HG02840 (cell line): Measurements from ENCODE around the gene GARNL3.

Source experiments
- ATAC-seq: cut with Tn5 transposase; IDR thresholded peaks from one replicate; pipeline ENCODE4 v1.9.1; 2021; ENCODE audit warnings: mild to moderate bottlenecking, moderate library complexity, moderate number of reproducible peaks; ENCODE audit not compliant: unreplicated experiment, low FRiP score

The GARNL3 gene

GRCh38 chr9:127277099-127277498 is 12.5 kb downstream of the GARNL3 start:
- no peak for ATAC-seq

- ATAC-seq: no peak
Observed at GRCh38 chr9:127277770-127278169, 13.2 kb downstream of the GARNL3 start.

GRCh38 chr9:127278372-127278771 is 13.8 kb downstream of the GARNL3 start:
- no peak for ATAC-seq

DNA sequence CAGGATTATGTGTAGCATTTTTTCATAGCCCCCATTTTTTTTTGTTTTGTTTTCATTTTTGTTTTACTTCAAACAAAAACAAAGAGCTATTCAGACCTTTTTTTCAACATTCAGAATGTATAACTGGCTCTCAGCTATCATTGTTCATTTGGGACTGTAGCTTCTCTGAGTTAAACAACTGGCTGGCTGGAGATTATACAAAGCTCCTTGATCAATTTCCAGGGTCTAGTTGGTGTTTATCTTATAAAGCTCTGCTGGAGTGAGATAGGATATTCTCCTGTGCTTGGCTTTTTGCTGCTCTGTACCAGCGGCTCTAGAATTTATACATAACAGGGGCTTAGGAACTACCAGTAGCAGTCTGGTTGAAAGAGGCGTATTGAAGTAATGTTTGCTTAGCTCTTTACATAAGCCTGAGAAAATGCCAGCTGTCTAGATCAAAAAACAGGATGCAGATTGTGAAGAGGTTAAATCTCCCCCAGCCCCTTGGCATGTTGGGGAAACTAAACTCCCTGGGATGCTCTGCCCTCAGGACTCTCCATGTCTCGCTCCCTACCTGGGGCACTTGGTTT is 15.2 kb downstream of the GARNL3 start:
- no peak for ATAC-seq

- ATAC-seq: no peak
Observed at GRCh38 chr9:127280880-127281660, 16.5 kb downstream of the GARNL3 start.

DNA sequence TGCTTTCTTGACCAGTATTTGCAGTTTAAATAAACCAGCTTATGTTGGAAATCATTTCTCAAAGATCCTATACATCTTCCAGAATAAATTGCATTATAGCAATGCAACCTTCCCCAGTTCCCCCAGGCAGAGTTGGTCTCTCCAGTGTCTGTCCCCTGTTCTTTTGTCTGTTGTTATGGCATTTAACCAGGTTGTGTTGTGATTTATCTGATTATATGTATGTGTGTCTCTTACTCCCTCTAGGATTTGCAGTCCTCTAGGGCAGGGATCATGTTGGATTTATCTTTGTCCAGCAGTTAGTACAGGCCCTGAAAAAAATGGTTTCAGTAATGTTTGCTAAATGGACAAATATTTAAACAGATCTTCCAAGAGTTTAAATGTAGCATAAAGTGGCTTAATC is 17.3 kb downstream of the GARNL3 start:
- ATAC-seq: no peak

DNA sequence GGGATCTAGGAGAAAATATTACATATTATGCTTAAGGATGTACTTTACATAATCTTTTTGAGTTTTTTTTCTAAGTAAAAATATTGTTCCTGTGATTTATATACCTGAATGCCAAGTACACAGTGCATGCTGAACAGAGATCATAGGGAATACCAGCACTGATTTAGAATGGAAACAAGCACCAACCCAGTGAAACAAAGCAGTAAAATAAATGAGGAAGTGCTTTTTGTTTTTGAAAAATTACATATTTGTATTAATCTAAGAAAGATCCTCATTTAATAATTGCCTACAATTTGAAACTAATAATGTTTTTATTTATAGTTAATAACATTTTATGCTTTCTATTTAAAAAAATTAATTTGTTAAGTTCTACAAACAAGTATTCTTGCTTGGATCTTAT is 18.0 kb downstream of the GARNL3 start:
- ATAC-seq: no peak

DNA sequence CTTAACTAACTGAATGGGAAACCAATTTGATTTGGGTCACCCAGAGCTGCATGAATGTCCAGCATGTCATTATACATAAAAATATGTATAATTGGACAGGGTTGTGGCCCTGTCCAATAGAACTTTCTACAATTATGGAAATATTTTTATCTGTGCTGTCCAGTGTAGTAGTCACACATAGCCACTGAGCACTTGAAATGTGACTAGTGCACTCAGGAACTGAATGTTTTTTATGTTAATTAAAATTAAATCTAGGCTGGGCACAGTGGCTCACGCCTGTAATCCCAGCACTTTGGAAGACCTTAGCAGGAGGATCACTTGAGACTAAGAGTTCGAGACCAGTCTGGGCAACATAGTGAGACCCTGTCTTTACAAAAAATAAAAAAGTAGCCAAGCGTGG is 18.6 kb downstream of the GARNL3 start:
- no peak for ATAC-seq

DNA sequence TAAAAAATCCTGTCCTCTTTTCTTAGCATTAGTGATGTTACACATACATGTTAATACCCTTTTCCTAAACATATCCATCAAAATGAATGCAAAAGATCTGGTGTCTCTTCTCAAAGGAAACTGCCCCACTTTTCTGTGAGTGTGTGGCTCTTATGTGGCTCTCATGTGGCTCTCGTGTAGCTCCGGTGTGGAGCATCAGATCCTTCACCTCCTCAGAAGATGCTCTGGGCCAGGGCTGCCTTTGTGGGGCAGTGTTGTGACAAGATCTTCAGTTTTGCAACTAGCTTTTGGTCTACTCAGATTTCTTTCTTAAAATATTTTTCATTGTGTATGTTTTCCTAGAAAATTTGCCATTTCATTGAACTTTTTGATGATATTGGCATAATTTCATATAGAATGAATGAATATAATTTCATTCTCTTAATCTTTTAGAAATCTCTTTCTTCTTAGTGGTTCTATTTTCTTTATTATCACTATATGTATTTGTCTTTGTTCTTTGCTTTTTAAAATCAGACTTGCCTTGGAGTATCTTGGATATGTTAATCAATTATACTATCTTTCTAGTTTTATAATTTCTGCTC is 19.4 kb downstream of the GARNL3 start:
- ATAC-seq: no peak

DNA sequence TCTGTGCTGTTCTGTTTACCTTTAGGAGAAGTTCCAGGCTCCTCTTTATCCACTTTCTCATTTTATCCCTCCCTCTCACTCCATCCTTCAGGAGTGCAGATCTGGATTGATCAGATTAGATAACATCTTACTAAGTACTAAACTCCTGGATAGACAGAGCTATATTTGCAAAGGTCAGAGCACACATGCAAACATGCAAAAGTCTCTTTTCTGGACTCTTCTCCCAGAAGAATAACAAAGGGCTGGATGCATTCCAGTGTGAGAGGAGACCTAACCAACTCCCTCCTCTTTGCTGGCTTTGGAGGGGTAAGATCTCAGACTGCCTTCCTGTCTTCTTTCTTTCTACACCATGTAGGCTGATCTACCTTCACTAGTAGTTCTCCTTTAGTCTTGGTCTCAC is 21.4 kb downstream of the GARNL3 start:
- no peak for ATAC-seq

DNA sequence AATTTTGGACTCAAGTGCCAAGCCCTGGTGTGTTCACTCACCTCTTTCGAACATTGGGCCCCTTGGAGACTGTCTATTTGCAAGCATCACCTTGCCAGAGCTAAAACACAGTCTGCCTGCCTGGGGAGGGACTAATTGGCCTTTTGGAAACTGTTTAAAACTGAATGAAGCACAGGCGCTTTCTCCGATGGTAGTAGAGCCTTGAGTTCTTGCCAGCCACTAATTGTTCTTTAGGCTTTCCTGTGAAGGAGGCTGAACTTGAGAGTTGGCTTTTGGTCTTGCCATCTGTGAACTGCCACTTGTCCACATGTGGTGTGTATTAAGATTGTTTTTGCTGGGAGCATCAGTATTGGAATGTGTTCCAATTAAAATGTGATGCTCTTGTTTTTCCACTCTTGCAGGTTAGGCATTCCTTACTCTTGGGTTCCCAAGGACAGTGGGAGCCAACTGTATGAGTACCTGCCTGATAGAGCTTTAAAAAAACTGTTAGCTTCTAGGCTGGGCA is 26.0 kb downstream of the GARNL3 start:
- no peak for ATAC-seq

- no peak for ATAC-seq
Observed at GRCh38 chr9:127291246-127291778, 26.7 kb downstream of the GARNL3 start.

DNA sequence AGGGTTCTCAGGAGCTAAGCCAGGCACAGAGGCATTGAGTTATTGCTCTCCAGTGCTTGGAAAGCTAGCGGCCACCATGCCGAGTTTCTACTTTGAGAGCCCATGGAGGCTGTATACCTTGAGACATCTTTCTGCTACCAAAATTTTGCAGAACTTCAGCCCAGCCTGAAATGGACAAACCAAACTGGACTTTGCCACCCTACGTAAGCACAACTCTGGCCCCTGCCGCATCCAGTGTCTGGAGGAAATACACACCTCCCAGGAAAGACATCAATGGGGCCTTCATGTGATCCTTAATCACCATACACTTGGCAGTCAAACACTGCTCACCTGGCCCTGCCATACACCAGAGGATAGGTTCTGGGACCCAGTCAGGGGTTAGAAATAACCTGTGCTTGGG is 27.8 kb downstream of the GARNL3 start:
- no peak for ATAC-seq

DNA sequence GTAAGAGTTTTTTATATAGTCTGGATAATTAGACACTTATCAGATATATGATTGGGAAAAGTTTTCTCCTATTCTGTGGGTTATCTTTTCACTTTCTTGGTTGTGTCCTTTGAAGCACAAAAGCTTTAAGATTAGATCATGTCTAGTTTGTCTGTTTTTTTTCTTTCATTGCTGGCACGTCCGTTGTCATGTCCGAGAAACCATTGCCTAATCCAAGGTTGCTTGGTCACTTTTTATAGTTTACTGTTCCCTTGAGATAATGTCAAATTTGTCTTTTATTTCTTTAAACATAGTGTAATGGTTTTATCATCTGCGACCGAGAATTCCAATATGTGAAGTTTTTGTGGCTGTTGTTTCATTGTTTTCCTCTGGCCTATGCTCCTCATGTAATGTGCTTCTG is 28.8 kb downstream of the GARNL3 start:
- ATAC-seq: no peak

- no peak for ATAC-seq
Observed at GRCh38 chr9:127293767-127294166, 29.2 kb downstream of the GARNL3 start.

DNA sequence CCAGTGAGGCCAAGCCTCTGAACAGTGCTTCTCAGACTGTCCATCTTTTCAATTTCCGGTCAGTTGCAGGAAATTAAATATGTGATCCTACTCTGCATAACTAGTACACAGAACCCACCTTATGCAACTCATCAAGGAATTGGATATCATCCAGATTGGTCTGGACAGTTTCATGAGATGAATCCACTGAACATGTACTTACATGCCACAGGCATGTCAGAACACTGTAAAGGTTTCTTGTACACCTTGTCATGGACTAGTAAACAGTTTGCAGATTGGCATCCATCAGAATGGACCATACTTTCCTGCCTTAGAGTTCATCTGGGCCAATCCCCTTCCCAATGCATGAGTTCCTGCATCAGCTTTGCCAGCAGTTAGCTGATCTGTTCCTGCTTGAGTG is 30.4 kb downstream of the GARNL3 start:
- no peak for ATAC-seq

GRCh38 chr9:127300886-127301447 is 36.4 kb downstream of the GARNL3 start:
- ATAC-seq: no peak

DNA sequence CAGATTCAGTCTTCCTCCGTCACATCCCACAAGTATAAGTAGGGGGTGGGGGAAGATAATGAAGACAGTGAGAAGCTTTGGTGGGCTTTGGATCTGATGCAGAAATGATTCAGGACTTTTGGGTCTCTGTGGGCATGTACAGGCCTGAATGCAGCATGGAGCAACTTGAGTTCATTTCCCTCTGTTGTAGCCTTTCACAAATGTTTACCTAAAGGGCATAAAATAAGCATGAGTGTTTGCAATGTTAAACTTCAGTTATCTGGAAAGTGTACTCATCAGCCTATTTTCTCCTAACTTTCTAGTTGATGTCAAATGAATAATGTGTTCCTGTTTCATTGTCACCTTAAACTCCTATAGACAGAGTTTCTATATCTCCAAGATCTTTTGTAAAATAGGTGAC is 39.3 kb downstream of the GARNL3 start:
- no peak for ATAC-seq

GRCh38 chr9:127305206-127305837 is 40.7 kb downstream of the GARNL3 start:
- ATAC-seq: no peak

DNA sequence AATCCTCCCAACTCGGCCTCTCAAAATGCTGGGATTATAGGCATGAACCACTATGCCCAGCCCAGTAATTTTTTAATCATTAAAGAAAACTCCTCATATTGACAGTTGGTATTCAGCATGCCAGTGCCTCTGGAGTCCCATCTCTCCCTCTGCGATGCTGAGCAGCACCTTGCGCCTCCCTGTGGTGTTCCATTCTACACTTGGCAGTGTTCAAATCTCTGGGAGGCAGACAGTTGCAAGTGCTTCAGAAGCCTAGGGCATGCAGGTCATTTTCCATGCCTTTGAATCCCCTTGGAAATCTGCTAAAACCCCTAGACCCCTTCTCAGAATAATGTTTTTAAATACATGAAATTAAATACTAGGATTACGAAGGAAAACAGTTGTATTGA is 41.3 kb downstream of the GARNL3 start:
- ATAC-seq: no peak

DNA sequence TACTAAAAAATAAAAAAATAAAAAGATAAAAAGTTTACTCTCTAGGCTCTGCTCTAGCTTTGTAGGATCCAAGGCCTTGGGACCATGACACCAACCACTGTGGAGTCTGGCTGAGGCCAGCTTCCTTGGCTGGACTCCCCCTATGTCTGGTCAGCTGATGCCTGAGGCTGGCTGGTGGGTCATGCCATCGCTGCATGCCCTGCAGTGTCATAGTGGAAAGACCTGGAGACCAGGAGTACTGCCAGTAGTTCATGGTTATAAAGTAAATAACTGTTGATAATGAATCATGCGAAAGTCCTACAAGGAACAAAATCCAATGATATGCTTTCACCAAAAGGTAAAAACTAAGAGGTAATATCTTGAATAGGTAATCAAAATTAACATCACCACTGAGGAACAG is 43.2 kb downstream of the GARNL3 start:
- ATAC-seq: no peak
